HG03045 (cell line): Measurements from ENCODE around the gene DRAM2.
"Not testable (repeated sequence)": the region's sequence is repeated elsewhere in the genome, so short reads cannot be mapped to it uniquely, and the experiment has no call there.

Source experiments
- ATAC-seq: cut with Tn5 transposase; IDR thresholded peaks from one replicate; pipeline ENCODE4 v1.9.1; 2021; ENCODE audit warnings: mild to moderate bottlenecking, moderate library complexity; ENCODE audit not compliant: unreplicated experiment

DRAM2 gene

GRCh38 chr1:111084999-111085398, 54.9 kb downstream of the DRAM2 start:
- no peak for ATAC-seq

GRCh38 chr1:111082421-111083203, 57.3 kb downstream of the DRAM2 start:
- ATAC-seq = no peak

- not testable (repeated sequence) for ATAC-seq
Observed at GRCh38 chr1:111079329-111079728, 60.6 kb downstream of the DRAM2 start.

GRCh38 chr1:111077312-111077711, 62.6 kb downstream of the DRAM2 start:
- ATAC-seq = not testable (repeated sequence)
